ENCODE measurements around the gene RAMP1.
"Not testable (repeated sequence)": the region's sequence is repeated elsewhere in the genome, so short reads cannot be mapped to it uniquely, and the experiment has no call there.

RAMP1 gene

DNA sequence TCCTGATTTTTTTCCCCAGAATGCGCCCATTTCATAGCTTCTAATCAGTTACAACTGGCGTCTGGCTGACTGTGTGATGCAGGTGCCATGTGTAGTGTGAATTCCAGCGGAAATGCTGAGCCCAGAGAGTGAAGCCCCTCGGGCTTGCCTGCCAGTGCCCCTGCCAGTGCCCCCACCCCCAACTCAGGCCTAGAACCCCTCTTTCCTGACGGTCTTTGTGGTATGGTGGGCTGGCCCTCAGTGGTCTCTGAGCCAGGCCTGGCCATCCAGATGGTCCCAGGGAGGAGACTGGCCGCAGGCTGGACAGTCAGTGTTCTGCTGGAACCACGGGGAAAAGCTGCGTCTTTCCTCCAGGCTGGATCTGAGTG lies 3.1 kb downstream of the RAMP1 start:
- Histone ChIP-seq H3K9ac (ENCODE audit: low read length in 5 of 5) (no peak overlapping the region), H3K27ac (ENCODE audit: low read depth, low read length) (no peak overlapping the region), H3K9me3 (ENCODE audit: control insufficient read depth in 5 of 5, low read length in 5 of 5) (no peaks in the 10 kb centered on the region), H3K4me1 (ENCODE audit: control insufficient read depth in 5 of 5, insufficient read depth in 5 of 5, low read length in 5 of 5) (peaks cover 0 to 20% (median 4%) of the 10 kb centered on the region in 5 donors), H3K4me3 (ENCODE audit: low read depth in 1 of 5, low read length in 5 of 5) (no peak overlapping the region), H3K27me3 (ENCODE audit: control insufficient read depth in 5 of 5, insufficient read depth in 4 of 5, low read length in 5 of 5) (peaks cover 14 to 46% (median 33%) of the 10 kb centered on the region in 5 donors), H3K36me3 (ENCODE audit: control insufficient read depth in 5 of 5, insufficient read depth in 5 of 5, low read length in 5 of 5) (no peaks in the 10 kb centered on the region)

DNA sequence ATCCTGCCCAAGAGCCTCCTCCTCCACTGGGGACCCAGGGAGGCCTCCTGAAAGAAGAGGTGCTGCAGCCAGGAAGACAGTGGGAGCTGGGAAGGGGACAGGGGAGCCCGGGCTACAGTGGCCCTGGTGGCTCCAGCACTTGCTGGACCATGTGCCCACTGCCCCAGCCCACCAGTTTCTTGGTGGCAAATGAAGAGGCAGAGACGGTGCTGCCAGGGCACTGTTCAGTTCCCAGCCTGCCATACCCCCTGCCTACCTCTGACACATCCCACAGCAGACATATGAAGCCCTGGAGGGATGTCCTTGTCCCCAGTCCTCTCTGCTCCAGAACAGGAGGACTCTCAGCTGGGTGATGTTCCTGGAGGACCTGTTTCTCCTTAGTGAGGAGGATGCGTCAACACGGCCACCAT lies 3.7 kb downstream of the RAMP1 start:
- Histone ChIP-seq H3K4me3 (ENCODE audit: low read depth in 1 of 5, low read length in 5 of 5) (no peak overlapping the region), H3K9ac (ENCODE audit: low read length in 5 of 5) (no peak overlapping the region), H3K9me3 (ENCODE audit: control insufficient read depth in 5 of 5, low read length in 5 of 5) (no peaks in the 10 kb centered on the region), H3K36me3 (ENCODE audit: control insufficient read depth in 5 of 5, insufficient read depth in 5 of 5, low read length in 5 of 5) (no peaks in the 10 kb centered on the region), H3K27me3 (ENCODE audit: control insufficient read depth in 5 of 5, insufficient read depth in 4 of 5, low read length in 5 of 5) (peaks cover 14 to 41% (median 33%) of the 10 kb centered on the region in 5 donors), H3K4me1 (ENCODE audit: control insufficient read depth in 5 of 5, insufficient read depth in 5 of 5, low read length in 5 of 5) (peaks cover 0 to 20% (median 4%) of the 10 kb centered on the region in 5 donors), H3K27ac (ENCODE audit: low read depth, low read length) (no peak overlapping the region)

DNA sequence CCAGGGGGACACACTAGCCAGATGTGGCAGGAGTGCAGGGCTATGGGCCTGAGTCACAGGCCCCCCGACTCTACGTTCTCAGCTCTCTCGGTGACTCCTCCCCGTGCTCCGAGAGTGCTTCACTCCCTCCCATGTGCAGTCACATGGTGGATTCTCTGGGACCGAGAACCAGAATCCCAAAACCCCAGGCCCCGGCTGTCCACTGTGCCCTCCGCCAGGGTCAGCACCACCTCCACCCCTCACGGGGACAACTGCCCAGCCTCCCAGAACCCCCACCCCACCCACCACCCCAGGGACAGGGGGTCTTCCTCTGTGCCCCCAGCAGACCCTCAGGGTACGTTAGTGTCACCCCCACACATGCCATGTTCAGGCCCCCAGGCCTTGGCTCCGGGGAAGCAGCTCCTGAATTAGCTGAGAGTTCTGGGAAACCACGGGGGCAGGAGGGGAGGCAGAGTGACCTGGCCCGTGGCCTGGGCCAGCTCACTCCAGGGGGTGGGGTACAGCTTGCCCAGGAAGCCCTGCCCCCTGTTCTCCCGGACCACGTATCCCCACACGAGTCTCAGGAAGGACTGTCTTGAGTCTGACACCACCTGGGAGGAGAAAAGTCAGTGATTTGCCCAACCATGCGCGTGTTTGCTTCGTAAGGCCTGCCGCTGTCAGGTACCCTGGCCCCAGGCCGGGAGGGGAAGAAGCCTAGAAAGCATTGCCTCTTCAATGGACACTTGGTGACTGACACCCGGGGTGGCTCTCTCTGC lies 4.4 kb downstream of the RAMP1 start:
- H3K4me3 ChIP-seq (ENCODE audit: low read depth in 1 of 5, low read length in 5 of 5): no peak overlapping the region
- peaks cover 0 to 17% (median 4%) of the 10 kb centered on the region in 5 donors for H3K4me1 ChIP-seq (ENCODE audit: control insufficient read depth in 5 of 5, insufficient read depth in 5 of 5, low read length in 5 of 5)
- no peaks in the 10 kb centered on the region for H3K9me3 ChIP-seq (ENCODE audit: control insufficient read depth in 5 of 5, low read length in 5 of 5)
- no peak overlapping the region for H3K9ac ChIP-seq (ENCODE audit: low read length in 5 of 5)
- H3K36me3 ChIP-seq (ENCODE audit: control insufficient read depth in 5 of 5, insufficient read depth in 5 of 5, low read length in 5 of 5): no peaks in the 10 kb centered on the region
- peaks cover 12 to 35% (median 30%) of the 10 kb centered on the region in 5 donors for H3K27me3 ChIP-seq (ENCODE audit: control insufficient read depth in 5 of 5, insufficient read depth in 4 of 5, low read length in 5 of 5)
- H3K27ac ChIP-seq (ENCODE audit: low read depth, low read length): no peak overlapping the region

DNA sequence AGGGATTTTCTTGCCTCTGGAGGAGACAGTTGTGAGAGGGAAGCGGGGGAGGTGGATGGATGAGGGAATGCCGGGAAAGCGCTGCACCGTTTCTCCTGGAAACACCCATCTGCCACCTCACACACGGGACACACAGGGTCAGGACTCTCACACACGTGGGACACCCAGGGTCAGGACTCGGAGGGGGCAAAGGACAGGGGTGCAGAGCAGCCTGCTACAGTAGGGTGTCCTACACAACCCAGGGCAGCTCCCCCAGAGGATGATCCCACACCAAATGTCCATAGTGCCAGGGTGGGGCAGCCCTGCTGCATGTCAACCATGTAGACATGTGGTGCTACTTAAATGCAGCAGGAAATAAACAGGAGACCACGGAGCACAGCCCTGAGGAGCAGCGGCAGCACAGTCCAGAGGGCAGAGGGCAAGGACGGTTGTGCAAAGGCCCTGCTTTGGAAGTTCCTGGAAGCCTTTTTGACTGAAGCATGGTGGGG lies 5.1 kb downstream of the RAMP1 start:
- H3K9me3 ChIP-seq (ENCODE audit: control insufficient read depth in 5 of 5, low read length in 5 of 5): no peaks in the 10 kb centered on the region
- H3K27me3 ChIP-seq (ENCODE audit: control insufficient read depth in 5 of 5, insufficient read depth in 4 of 5, low read length in 5 of 5): peaks cover 9 to 32% (median 27%) of the 10 kb centered on the region in 5 donors
- H3K27ac ChIP-seq (ENCODE audit: low read depth, low read length): no peak overlapping the region
- H3K4me1 ChIP-seq (ENCODE audit: control insufficient read depth in 5 of 5, insufficient read depth in 5 of 5, low read length in 5 of 5): peaks cover 0 to 16% (median 4%) of the 10 kb centered on the region in 5 donors
- no peak overlapping the region for H3K4me3 ChIP-seq (ENCODE audit: low read depth in 1 of 5, low read length in 5 of 5)
- no peak overlapping the region for H3K9ac ChIP-seq (ENCODE audit: low read length in 5 of 5)
- no peaks in the 10 kb centered on the region for H3K36me3 ChIP-seq (ENCODE audit: control insufficient read depth in 5 of 5, insufficient read depth in 5 of 5, low read length in 5 of 5)

DNA sequence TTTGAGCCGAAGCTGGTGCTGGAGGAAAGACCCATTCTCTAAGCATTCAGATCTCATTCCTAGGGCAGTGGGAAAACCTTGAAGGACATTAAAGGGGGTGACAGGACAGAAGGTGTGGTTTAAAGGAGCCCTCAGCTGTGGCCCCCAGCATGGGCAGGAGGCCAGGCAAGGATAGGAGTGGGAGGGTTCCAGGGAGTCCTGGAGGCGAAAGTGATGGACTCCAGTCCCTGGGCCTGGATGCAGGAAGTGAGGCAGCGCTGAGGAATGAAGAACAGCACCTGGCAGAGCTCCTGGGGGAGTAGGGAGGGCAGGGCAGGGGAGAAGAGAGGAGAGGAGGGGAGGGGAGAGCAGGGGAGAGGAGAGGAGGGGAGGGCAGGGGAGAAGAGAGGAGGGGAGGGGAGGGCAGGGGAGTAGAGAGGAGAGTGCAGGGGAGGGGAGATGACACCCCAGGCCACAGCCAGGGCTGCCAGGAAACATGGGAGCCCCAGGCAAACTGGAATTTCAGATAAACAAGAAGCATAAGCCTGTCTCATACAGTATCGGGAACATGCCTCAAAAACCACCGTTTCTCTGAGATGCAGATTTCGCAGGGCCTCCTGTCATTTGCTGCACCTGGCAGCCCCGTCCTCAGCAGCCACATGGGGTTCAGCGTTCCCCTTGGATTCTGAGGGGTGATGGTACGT lies 5.7 kb downstream of the RAMP1 start:
- Histone ChIP-seq H3K27me3 (ENCODE audit: control insufficient read depth in 5 of 5, insufficient read depth in 4 of 5, low read length in 5 of 5) (peaks cover 9 to 30% (median 24%) of the 10 kb centered on the region in 5 donors), H3K4me3 (ENCODE audit: low read depth in 1 of 5, low read length in 5 of 5) (no peak overlapping the region), H3K36me3 (ENCODE audit: control insufficient read depth in 5 of 5, insufficient read depth in 5 of 5, low read length in 5 of 5) (no peaks in the 10 kb centered on the region), H3K27ac (ENCODE audit: low read depth, low read length) (no peak overlapping the region), H3K4me1 (ENCODE audit: control insufficient read depth in 5 of 5, insufficient read depth in 5 of 5, low read length in 5 of 5) (peaks cover 0 to 11% (median 0%) of the 10 kb centered on the region in 5 donors), H3K9me3 (ENCODE audit: control insufficient read depth in 5 of 5, low read length in 5 of 5) (no peaks in the 10 kb centered on the region), H3K9ac (ENCODE audit: low read length in 5 of 5) (no peak overlapping the region)

DNA sequence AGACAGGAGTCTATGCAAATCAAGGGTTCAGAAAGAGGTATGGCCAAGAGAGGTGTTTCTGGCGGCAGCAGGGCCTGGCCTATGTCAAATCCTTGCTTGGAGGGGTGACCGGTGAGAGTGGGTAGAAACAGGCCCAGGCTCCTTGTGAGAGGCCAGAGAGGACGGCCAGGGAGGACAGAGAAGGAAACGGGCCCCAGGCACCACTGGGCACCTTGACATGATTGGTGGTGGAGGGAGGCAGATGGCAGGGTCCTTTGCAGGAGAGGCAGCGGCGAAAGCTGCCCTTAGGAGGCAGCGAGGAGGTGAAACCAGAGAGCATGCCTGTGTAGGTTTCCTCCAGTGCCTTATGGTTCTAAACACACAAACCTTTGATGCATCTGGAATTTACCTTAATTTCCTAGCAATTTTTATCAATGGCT lies 6.2 kb downstream of the RAMP1 start:
- Histone ChIP-seq H3K36me3 (ENCODE audit: control insufficient read depth in 5 of 5, insufficient read depth in 5 of 5, low read length in 5 of 5) (no peaks in the 10 kb centered on the region), H3K4me3 (ENCODE audit: low read depth in 1 of 5, low read length in 5 of 5) (no peak overlapping the region), H3K4me1 (ENCODE audit: control insufficient read depth in 5 of 5, insufficient read depth in 5 of 5, low read length in 5 of 5) (peaks cover 0 to 6% (median 0%) of the 10 kb centered on the region in 5 donors), H3K27me3 (ENCODE audit: control insufficient read depth in 5 of 5, insufficient read depth in 4 of 5, low read length in 5 of 5) (peaks cover 12 to 25% (median 19%) of the 10 kb centered on the region in 5 donors), H3K9ac (ENCODE audit: low read length in 5 of 5) (no peak overlapping the region), H3K9me3 (ENCODE audit: control insufficient read depth in 5 of 5, low read length in 5 of 5) (no peaks in the 10 kb centered on the region), H3K27ac (ENCODE audit: low read depth, low read length) (no peak overlapping the region)

DNA sequence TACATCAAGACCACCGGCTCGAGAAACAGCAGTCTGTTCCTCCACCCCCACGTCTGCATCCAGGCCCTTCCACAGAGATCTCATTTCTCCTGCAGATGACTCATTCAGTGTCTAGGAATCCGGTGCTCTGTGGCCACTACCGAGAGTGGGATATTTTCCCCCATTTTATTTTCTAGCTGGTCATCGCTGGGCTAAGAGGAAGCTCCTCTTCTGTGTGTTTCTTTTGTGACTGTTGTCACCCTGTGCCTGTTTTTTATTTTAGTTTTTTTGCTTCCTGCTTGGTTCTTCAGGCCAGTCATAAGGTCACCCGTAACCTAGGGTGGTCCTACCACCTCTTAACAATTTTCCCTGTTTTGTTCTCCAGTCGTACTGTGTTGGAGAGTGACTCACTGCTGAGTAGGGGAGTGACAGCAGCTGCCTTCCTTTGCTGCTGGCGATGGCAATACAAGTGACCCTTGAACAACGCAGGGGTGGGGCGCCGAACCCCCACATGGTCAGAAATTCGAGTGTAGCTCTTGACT lies 6.7 kb downstream of the RAMP1 start:
- no peak overlapping the region for H3K9ac ChIP-seq (ENCODE audit: low read length in 5 of 5)
- H3K27ac ChIP-seq (ENCODE audit: low read depth, low read length): no peak overlapping the region
- no peaks in the 10 kb centered on the region for H3K36me3 ChIP-seq (ENCODE audit: control insufficient read depth in 5 of 5, insufficient read depth in 5 of 5, low read length in 5 of 5)

DNA sequence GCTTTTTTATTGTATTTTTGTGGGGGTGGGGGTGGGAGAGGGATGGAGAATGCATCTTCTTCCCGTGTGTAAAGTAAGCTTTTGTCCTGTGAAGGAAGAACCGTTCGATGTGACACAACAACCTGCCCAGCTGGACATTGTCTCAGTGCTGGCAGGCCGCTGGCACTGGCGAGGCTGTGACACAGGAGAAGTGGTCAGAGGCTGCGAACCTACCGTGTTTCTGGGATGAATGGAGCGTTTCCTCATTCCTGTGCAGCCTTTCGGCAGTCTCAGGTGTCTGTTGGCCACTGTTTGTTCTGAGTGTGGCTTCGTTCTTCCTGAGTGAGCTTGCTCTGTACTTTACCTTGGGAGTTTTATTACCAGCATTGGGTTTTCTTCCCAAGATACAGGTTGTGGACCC lies 8.0 kb downstream of the RAMP1 start:
- Histone ChIP-seq H3K4me3 (ENCODE audit: low read depth in 1 of 5, low read length in 5 of 5) (no peak overlapping the region), H3K27ac (ENCODE audit: low read depth, low read length) (no peak overlapping the region), H3K9me3 (ENCODE audit: control insufficient read depth in 5 of 5, low read length in 5 of 5) (no peaks in the 10 kb centered on the region)

More for the DNA sequence above, 6.7 kb downstream of the RAMP1 start:
- H3K4me3 ChIP-seq (ENCODE audit: low read depth in 1 of 5, low read length in 5 of 5): no peak overlapping the region
- peaks cover 14 to 23% (median 19%) of the 10 kb centered on the region in 5 donors for H3K27me3 ChIP-seq (ENCODE audit: control insufficient read depth in 5 of 5, insufficient read depth in 4 of 5, low read length in 5 of 5)
- H3K9me3 ChIP-seq (ENCODE audit: control insufficient read depth in 5 of 5, low read length in 5 of 5): no peaks in the 10 kb centered on the region
- H3K4me1 ChIP-seq (ENCODE audit: control insufficient read depth in 5 of 5, insufficient read depth in 5 of 5, low read length in 5 of 5): peaks cover 0 to 5% (median 0%) of the 10 kb centered on the region in 5 donors

DNA sequence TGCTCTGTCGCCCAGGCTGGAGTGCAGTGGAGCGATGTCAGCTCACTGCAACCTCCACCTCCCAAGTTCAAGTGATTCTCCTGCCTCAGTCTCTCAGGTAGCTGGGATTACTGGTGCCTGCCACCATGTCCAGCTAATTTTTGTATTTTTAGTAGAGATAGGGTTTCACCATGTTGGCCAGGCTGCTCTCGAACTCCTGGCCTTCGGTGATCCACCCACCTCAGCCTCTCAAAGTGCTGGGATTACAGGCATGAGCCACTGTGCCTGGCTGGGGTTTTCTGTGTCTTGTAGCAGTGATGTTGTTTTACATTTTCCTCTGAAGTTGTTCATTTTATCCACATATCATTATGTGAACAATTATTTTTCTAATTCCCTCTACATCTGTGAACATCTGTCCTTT lies 8.7 kb downstream of the RAMP1 start:
- H3K4me1 ChIP-seq (ENCODE audit: control insufficient read depth in 5 of 5, insufficient read depth in 5 of 5, low read length in 5 of 5): not testable (repeated sequence)

More for the DNA sequence above, 8.0 kb downstream of the RAMP1 start:
- Histone ChIP-seq H3K36me3 (ENCODE audit: control insufficient read depth in 5 of 5, insufficient read depth in 5 of 5, low read length in 5 of 5) (no peaks in the 10 kb centered on the region), H3K4me1 (ENCODE audit: control insufficient read depth in 5 of 5, insufficient read depth in 5 of 5, low read length in 5 of 5) (peaks cover 0 to 5% (median 0%) of the 10 kb centered on the region in 5 donors), H3K27me3 (ENCODE audit: control insufficient read depth in 5 of 5, insufficient read depth in 4 of 5, low read length in 5 of 5) (peaks cover 12 to 25% (median 22%) of the 10 kb centered on the region in 5 donors), H3K9ac (ENCODE audit: low read length in 5 of 5) (no peak overlapping the region)

More for the DNA sequence above, 8.7 kb downstream of the RAMP1 start:
- H3K9me3 ChIP-seq (ENCODE audit: control insufficient read depth in 5 of 5, low read length in 5 of 5); H3K27ac ChIP-seq (ENCODE audit: low read depth, low read length); H3K36me3 ChIP-seq (ENCODE audit: control insufficient read depth in 5 of 5, insufficient read depth in 5 of 5, low read length in 5 of 5); H3K4me3 ChIP-seq (ENCODE audit: low read depth in 1 of 5, low read length in 5 of 5); H3K9ac ChIP-seq (ENCODE audit: low read length in 5 of 5): not testable (repeated sequence)
- peaks cover 6 to 22% (median 16%) of the 10 kb centered on the region in 5 donors for H3K27me3 ChIP-seq (ENCODE audit: control insufficient read depth in 5 of 5, insufficient read depth in 4 of 5, low read length in 5 of 5)
